SK-N-SH treated with all-trans-retinoic acid at 6 μM for 48 hours (cell line): ENCODE results near the gene CORO1C.

Source experiments
- ARNTL ChIP-seq: fragments of 450-650 bp; formaldehyde crosslinking; IDR thresholded peaks from 2 replicates; pipeline ENCODE4 v1.5.0; 2020; ENCODE audit warnings: low read depth, mild to moderate bottlenecking, moderate library complexity, borderline replicate concordance
- ESRRG ChIP-seq: fragments of 250-450 bp; sonication (Bioruptor Pico); IDR thresholded peaks from 2 replicates; pipeline ENCODE4 v1.6.1; 2021; ENCODE audit warnings: mild to moderate bottlenecking
- OSR1 ChIP-seq: fragments of 250-450 bp; sonication (Bioruptor Pico); IDR thresholded peaks from 2 replicates; pipeline ENCODE4 v1.8.0; 2022; ENCODE audit warnings: moderate library complexity, mild to moderate bottlenecking, inconsistent platforms
- PATZ1 ChIP-seq: fragments of 250-450 bp; sonication (Bioruptor Pico); IDR thresholded peaks from 2 replicates; pipeline ENCODE4 v1.8.0; 2020; ENCODE audit warnings: mild to moderate bottlenecking, moderate library complexity, borderline replicate concordance
- TOX ChIP-seq: fragments of 250-450 bp; sonication (Bioruptor Pico); IDR thresholded peaks from 2 replicates; pipeline ENCODE4 v1.8.0; 2021; ENCODE audit warnings: mild to moderate bottlenecking, moderate library complexity, borderline replicate concordance
- ZFP3 ChIP-seq: fragments of 250-450 bp; sonication (Bioruptor Pico); IDR thresholded peaks from 2 replicates; pipeline ENCODE4 v1.5.0; 2020; ENCODE audit warnings: mild to moderate bottlenecking, moderate library complexity
- ZFP30 ChIP-seq: fragments of 450-650 bp; formaldehyde crosslinking; IDR thresholded peaks from 2 replicates; pipeline ENCODE4 v1.5.0; 2022; ENCODE audit warnings: mild to moderate bottlenecking, moderate library complexity
- ZNF70 ChIP-seq: fragments of 450-650 bp; formaldehyde crosslinking; IDR thresholded peaks from 2 replicates; pipeline ENCODE4 v1.5.0; 2020; ENCODE audit warnings: mild to moderate bottlenecking, moderate library complexity
- TF ChIP-seq, protein P1 (sequence below): fragments of 250-450 bp; sonication (Bioruptor Pico); IDR thresholded peaks from 2 replicates; pipeline ENCODE4 v1.5.1; 2020; ENCODE audit warnings: low read depth, mild to moderate bottlenecking, moderate library complexity

DNA sequence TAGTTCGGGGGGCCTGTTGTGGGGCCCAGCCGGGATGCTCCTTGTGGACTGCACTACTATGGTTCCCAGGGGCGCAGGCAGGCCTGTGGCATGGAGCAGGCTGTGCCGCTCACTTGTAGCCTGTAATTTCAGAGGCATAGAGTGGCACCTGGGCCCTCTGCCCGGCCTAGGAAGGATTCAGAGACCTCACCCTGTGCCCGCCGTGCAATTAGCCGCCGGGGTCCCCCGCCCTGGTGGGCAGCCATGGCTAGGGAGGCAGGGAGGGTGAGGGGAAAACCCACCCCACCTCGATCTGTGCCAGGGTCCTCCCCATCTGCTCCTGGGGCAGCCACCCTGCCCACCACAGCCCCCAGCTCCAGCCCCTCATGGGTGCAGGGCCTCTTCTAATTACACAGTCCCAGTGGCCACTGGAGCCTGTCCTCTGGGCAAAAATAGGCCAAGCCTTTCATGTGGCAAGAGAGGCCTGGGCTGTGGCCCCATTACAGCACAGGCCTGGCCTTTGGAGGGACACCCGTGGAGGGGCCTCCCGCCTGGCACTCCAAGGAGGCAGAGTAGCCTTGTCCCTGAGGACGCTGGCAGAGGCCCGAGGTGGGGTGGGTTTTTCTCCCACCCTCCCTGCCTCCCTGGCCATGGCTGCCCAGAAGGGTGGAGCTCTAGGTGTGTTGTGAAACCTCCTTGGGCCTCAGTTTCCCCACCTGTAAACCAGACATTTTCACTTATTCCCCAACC is 128.2 kb downstream of the CORO1C start:
- TF ChIP-seq ZFP30 (CRISPR knock-in tag) (no peak), ARNTL (CRISPR knock-in tag) (no peak), OSR1 (CRISPR knock-in tag) (no peak), ESRRG (no peak), ZFP3 (no peak), TOX (no peak), ZNF70 (no peak), PATZ1 (CRISPR knock-in tag) (no peak)
- TF ChIP-seq, protein P1, sequence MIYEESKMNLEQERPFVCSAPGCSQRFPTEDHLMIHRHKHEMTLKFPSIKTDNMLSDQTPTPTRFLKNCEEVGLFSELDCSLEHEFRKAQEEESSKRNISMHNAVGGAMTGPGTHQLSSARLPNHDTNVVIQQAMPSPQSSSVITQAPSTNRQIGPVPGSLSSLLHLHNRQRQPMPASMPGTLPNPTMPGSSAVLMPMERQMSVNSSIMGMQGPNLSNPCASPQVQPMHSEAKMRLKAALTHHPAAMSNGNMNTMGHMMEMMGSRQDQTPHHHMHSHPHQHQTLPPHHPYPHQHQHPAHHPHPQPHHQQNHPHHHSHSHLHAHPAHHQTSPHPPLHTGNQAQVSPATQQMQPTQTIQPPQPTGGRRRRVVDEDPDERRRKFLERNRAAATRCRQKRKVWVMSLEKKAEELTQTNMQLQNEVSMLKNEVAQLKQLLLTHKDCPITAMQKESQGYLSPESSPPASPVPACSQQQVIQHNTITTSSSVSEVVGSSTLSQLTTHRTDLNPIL: no peak
